Measurements from ENCODE around the gene HLF.

Gene HLF

GRCh38 chr17:55269894-55270293 lies 5.1 kb downstream of the HLF start:
- Histone ChIP-seq H3K9me3 (ENCODE audit: control insufficient read depth, insufficient read depth, low read length) (no peaks in the 10 kb centered on the region), H3K36me3 (ENCODE audit: control insufficient read depth, insufficient read depth, low read length) (no peaks in the 10 kb centered on the region), H3K4me1 (ENCODE audit: control insufficient read depth, insufficient read depth, low read length) (no peaks in the 10 kb centered on the region), H3K27me3 (ENCODE audit: control insufficient read depth, insufficient read depth, low read length) (peaks cover 42% of the 10 kb centered on the region), H3K9ac (ENCODE audit: low read depth, low read length) (no peak overlapping the region), H3K4me3 (ENCODE audit: low read depth, low read length) (no peak overlapping the region)

DNA sequence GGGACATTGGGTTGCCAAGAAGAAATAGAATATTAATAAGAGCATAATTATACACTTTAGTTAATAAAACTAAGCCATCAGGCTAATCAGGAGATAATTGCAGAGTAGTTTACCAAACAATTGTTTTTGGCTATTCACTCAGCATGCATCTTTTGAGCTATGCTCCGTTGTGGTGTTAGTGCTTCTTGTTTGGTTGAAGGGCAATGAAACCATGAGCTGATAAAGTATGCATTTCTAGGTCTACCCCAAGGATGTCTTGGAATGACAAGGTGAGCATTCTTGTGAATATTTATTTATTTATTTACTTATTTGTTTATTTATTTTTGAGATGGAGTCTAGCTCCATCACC lies 6.4 kb downstream of the HLF start:
- H3K9me3 ChIP-seq (ENCODE audit: control insufficient read depth, insufficient read depth, low read length) = no peaks in the 10 kb centered on the region
- peaks cover 33% of the 10 kb centered on the region for H3K27me3 ChIP-seq (ENCODE audit: control insufficient read depth, insufficient read depth, low read length)
- no peaks in the 10 kb centered on the region for H3K36me3 ChIP-seq (ENCODE audit: control insufficient read depth, insufficient read depth, low read length)
- no peak overlapping the region for H3K9ac ChIP-seq (ENCODE audit: low read depth, low read length)
- H3K4me1 ChIP-seq (ENCODE audit: control insufficient read depth, insufficient read depth, low read length) = no peaks in the 10 kb centered on the region
- no peak overlapping the region for H3K4me3 ChIP-seq (ENCODE audit: low read depth, low read length)

GRCh38 chr17:55271958-55272710 lies 7.4 kb downstream of the HLF start:
- no peak overlapping the region for H3K9ac ChIP-seq (ENCODE audit: low read depth, low read length)

DNA sequence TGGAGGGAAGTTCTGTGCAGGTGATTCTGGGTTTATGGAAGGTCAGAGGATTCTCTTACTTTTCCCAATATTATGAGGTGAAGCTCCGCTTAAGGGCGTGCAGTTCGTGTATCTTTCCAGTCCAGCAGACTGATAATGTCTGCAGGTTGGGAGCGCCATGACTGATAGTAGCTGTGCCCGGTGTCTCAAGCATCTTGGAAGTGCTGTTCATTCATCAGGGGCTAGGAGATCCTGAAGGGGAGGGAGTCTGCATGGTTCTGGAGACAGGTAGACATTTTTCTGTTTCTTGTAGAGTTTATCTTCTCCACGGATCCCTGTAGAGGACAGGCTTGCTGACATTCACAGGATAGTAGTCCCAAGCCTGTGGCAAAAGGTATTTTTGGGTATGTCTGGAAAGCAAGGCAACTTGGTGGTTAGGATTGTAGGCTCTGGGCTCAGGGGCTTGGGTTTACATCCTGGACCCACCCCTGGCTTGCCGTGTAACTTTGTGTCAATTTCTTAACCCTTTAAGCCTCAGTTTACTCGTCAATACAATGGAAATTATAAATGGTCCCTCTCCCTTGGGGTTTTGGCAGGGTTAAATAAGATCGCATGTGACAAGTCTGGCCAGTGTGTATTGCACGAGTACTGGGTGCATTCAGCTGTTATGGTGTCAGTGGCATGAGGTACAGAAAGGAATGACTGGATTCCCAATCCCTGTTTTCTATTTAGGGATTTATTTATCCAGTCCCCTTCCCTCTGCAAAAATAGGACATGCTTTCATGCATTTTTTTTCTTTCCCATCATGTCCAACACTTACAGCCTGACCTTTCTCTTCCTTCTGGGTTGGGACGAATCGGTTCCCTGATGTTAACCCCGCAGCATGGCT lies 8.2 kb downstream of the HLF start:
- Histone ChIP-seq H3K4me3 (ENCODE audit: low read depth, low read length) (no peak overlapping the region), H3K9me3 (ENCODE audit: control insufficient read depth, insufficient read depth, low read length) (no peaks in the 10 kb centered on the region), H3K9ac (ENCODE audit: low read depth, low read length) (no peak overlapping the region)

More at GRCh38 chr17:55271958-55272710, 7.4 kb downstream of the HLF start:
- Histone ChIP-seq H3K27me3 (ENCODE audit: control insufficient read depth, insufficient read depth, low read length) (peaks cover 24% of the 10 kb centered on the region), H3K4me3 (ENCODE audit: low read depth, low read length) (no peak overlapping the region), H3K4me1 (ENCODE audit: control insufficient read depth, insufficient read depth, low read length) (no peaks in the 10 kb centered on the region), H3K9me3 (ENCODE audit: control insufficient read depth, insufficient read depth, low read length) (no peaks in the 10 kb centered on the region), H3K36me3 (ENCODE audit: control insufficient read depth, insufficient read depth, low read length) (no peaks in the 10 kb centered on the region)

GRCh38 chr17:55273579-55274354 lies 9.0 kb downstream of the HLF start:
- no peaks in the 10 kb centered on the region for H3K36me3 ChIP-seq (ENCODE audit: control insufficient read depth, insufficient read depth, low read length)
- H3K4me1 ChIP-seq (ENCODE audit: control insufficient read depth, insufficient read depth, low read length) = no peaks in the 10 kb centered on the region
- peaks cover 8% of the 10 kb centered on the region for H3K27me3 ChIP-seq (ENCODE audit: control insufficient read depth, insufficient read depth, low read length)
- H3K4me3 ChIP-seq (ENCODE audit: low read depth, low read length) = no peak overlapping the region
- no peak overlapping the region for H3K9ac ChIP-seq (ENCODE audit: low read depth, low read length)
- H3K9me3 ChIP-seq (ENCODE audit: control insufficient read depth, insufficient read depth, low read length) = no peaks in the 10 kb centered on the region

More for the DNA sequence above, 8.2 kb downstream of the HLF start:
- Histone ChIP-seq H3K36me3 (ENCODE audit: control insufficient read depth, insufficient read depth, low read length) (no peaks in the 10 kb centered on the region), H3K4me1 (ENCODE audit: control insufficient read depth, insufficient read depth, low read length) (no peaks in the 10 kb centered on the region), H3K27me3 (ENCODE audit: control insufficient read depth, insufficient read depth, low read length) (peaks cover 15% of the 10 kb centered on the region)

GRCh38 chr17:55274355-55275255 lies 9.8 kb downstream of the HLF start:
- Histone ChIP-seq H3K9ac (ENCODE audit: low read depth, low read length) (no peak overlapping the region), H3K27me3 (ENCODE audit: control insufficient read depth, insufficient read depth, low read length) (peaks cover under 1% of the 10 kb centered on the region), H3K9me3 (ENCODE audit: control insufficient read depth, insufficient read depth, low read length) (no peaks in the 10 kb centered on the region), H3K4me3 (ENCODE audit: low read depth, low read length) (no peak overlapping the region), H3K4me1 (ENCODE audit: control insufficient read depth, insufficient read depth, low read length) (no peaks in the 10 kb centered on the region), H3K36me3 (ENCODE audit: control insufficient read depth, insufficient read depth, low read length) (no peaks in the 10 kb centered on the region)

GRCh38 chr17:55275894-55276804 lies 11.4 kb downstream of the HLF start:
- no peaks in the 10 kb centered on the region for H3K4me1 ChIP-seq (ENCODE audit: control insufficient read depth, insufficient read depth, low read length)
- no peaks in the 10 kb centered on the region for H3K27me3 ChIP-seq (ENCODE audit: control insufficient read depth, insufficient read depth, low read length)
- no peaks in the 10 kb centered on the region for H3K9me3 ChIP-seq (ENCODE audit: control insufficient read depth, insufficient read depth, low read length)
- H3K36me3 ChIP-seq (ENCODE audit: control insufficient read depth, insufficient read depth, low read length) = no peaks in the 10 kb centered on the region
- no peak overlapping the region for H3K9ac ChIP-seq (ENCODE audit: low read depth, low read length)
- no peak overlapping the region for H3K4me3 ChIP-seq (ENCODE audit: low read depth, low read length)

- H3K4me1 ChIP-seq (ENCODE audit: control insufficient read depth, insufficient read depth, low read length) = no peaks in the 10 kb centered on the region
- H3K27me3 ChIP-seq (ENCODE audit: control insufficient read depth, insufficient read depth, low read length) = no peaks in the 10 kb centered on the region
- no peaks in the 10 kb centered on the region for H3K9me3 ChIP-seq (ENCODE audit: control insufficient read depth, insufficient read depth, low read length)
- no peak overlapping the region for H3K9ac ChIP-seq (ENCODE audit: low read depth, low read length)
- no peaks in the 10 kb centered on the region for H3K36me3 ChIP-seq (ENCODE audit: control insufficient read depth, insufficient read depth, low read length)
- H3K4me3 ChIP-seq (ENCODE audit: low read depth, low read length) = no peak overlapping the region
Measured at GRCh38 chr17:55278173-55278961, 13.6 kb downstream of the HLF start.

DNA sequence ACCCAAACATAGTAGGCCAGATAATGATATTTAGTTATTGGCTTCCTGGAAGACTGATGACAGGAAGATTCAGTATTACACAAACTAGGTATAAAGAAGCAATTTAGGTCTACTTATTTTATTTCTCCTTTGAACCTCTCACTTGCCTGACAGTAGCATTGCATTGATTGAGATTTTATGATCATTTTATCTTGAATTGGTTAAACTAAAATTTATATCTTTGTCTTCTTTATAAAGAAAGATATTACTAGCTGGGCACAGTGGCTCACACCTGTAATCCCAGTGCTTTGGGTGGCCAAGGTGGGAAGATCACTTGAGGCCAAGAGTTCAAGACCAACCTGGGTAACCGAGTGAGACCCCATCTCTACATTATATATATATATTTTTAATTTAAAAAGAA lies 14.4 kb downstream of the HLF start:
- H3K4me1 ChIP-seq (ENCODE audit: control insufficient read depth, insufficient read depth, low read length) = no peaks in the 10 kb centered on the region
- H3K27me3 ChIP-seq (ENCODE audit: control insufficient read depth, insufficient read depth, low read length) = no peaks in the 10 kb centered on the region
- no peak overlapping the region for H3K9ac ChIP-seq (ENCODE audit: low read depth, low read length)
- H3K4me3 ChIP-seq (ENCODE audit: low read depth, low read length) = no peak overlapping the region
- H3K9me3 ChIP-seq (ENCODE audit: control insufficient read depth, insufficient read depth, low read length) = no peaks in the 10 kb centered on the region
- no peaks in the 10 kb centered on the region for H3K36me3 ChIP-seq (ENCODE audit: control insufficient read depth, insufficient read depth, low read length)

GRCh38 chr17:55279788-55280187 lies 15.0 kb downstream of the HLF start:
- Histone ChIP-seq H3K9me3 (ENCODE audit: control insufficient read depth, insufficient read depth, low read length) (no peaks in the 10 kb centered on the region), H3K4me1 (ENCODE audit: control insufficient read depth, insufficient read depth, low read length) (no peaks in the 10 kb centered on the region), H3K9ac (ENCODE audit: low read depth, low read length) (no peak overlapping the region), H3K27me3 (ENCODE audit: control insufficient read depth, insufficient read depth, low read length) (no peaks in the 10 kb centered on the region), H3K36me3 (ENCODE audit: control insufficient read depth, insufficient read depth, low read length) (no peaks in the 10 kb centered on the region), H3K4me3 (ENCODE audit: low read depth, low read length) (no peak overlapping the region)
